HL-60 (cell line): ENCODE data around the gene ARL2BP.

Experiments
- CTCF ChIP-seq: IDR thresholded peaks from one replicate; pipeline ENCODE4 v1.5.1; 2011; ENCODE audit warnings: low read length, control low read depth, inconsistent platforms; ENCODE audit not compliant: insufficient read depth
- POLR2AphosphoS5 ChIP-seq: IDR thresholded peaks from 2 replicates; pipeline ENCODE4 v1.6.1; 2012; ENCODE audit warnings: low read depth
- TF ChIP-seq, protein P1 (sequence below): IDR thresholded peaks from 2 replicates; pipeline ENCODE4 v1.6.1; 2012; ENCODE audit warnings: low read depth; ENCODE audit not compliant: insufficient replicate concordance

- TF ChIP-seq CTCF (no peak), POLR2AphosphoS5 (no peak)
- TF ChIP-seq, protein P1, sequence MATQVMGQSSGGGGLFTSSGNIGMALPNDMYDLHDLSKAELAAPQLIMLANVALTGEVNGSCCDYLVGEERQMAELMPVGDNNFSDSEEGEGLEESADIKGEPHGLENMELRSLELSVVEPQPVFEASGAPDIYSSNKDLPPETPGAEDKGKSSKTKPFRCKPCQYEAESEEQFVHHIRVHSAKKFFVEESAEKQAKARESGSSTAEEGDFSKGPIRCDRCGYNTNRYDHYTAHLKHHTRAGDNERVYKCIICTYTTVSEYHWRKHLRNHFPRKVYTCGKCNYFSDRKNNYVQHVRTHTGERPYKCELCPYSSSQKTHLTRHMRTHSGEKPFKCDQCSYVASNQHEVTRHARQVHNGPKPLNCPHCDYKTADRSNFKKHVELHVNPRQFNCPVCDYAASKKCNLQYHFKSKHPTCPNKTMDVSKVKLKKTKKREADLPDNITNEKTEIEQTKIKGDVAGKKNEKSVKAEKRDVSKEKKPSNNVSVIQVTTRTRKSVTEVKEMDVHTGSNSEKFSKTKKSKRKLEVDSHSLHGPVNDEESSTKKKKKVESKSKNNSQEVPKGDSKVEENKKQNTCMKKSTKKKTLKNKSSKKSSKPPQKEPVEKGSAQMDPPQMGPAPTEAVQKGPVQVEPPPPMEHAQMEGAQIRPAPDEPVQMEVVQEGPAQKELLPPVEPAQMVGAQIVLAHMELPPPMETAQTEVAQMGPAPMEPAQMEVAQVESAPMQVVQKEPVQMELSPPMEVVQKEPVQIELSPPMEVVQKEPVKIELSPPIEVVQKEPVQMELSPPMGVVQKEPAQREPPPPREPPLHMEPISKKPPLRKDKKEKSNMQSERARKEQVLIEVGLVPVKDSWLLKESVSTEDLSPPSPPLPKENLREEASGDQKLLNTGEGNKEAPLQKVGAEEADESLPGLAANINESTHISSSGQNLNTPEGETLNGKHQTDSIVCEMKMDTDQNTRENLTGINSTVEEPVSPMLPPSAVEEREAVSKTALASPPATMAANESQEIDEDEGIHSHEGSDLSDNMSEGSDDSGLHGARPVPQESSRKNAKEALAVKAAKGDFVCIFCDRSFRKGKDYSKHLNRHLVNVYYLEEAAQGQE = no peak
These were observed 31.5 kb downstream of the ARL2BP start for GRCh38 chr16:57276596-57276995.
